ENCODE measurements around the gene SLC5A2.
"Not testable (repeated sequence)": the region's sequence is repeated elsewhere in the genome, so short reads cannot be mapped to it uniquely, and the experiment has no call there.

The SLC5A2 gene

DNA sequence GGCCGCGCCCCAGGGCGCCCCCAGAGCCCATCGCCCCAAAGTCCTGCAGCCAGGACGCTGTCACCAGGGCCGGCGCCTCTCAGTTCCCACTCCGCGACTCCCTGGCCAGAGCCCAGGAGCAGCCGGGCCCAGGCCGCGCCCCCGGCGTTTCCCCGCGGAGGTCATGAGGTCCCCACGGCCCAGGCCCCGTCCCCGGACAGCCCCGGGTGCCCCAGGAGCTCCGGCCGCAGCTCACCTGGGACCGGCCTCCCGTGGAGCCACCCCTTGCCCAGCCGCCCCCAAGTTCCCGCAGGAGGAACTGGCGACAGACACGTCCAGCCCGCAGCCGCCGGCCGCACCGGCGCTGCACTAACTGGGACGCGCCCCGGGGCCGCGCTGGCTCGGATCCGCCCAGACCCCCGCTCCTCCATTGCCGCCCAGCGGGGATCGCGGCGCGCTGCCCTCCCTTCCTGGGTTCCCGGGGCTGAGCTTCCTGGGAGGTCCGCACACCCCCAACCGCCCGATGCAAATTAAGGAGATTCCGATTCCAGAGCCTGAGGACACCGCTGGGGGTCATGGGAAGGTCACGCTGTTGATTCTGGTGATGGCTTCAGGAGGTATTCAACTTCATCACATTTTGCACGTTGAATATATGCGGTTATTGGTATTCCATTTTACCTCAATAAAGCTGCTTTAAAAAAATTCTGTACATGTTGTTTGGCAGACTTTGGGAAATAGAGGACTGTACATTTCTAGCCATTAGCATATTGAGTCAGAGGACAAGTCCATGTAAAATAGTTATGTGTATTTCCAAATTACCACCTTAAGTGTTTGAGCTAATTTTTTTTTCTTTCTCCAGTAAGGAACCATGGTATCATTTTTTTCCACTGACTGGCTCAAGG, 54.7 kb downstream of the SLC5A2 start:
- no peak overlapping the region for H3K4me3 ChIP-seq (ENCODE audit: low read depth, low read length)
- no peak for DNase-seq (ENCODE audit: low read depth)
- TF ChIP-seq, protein P1, sequence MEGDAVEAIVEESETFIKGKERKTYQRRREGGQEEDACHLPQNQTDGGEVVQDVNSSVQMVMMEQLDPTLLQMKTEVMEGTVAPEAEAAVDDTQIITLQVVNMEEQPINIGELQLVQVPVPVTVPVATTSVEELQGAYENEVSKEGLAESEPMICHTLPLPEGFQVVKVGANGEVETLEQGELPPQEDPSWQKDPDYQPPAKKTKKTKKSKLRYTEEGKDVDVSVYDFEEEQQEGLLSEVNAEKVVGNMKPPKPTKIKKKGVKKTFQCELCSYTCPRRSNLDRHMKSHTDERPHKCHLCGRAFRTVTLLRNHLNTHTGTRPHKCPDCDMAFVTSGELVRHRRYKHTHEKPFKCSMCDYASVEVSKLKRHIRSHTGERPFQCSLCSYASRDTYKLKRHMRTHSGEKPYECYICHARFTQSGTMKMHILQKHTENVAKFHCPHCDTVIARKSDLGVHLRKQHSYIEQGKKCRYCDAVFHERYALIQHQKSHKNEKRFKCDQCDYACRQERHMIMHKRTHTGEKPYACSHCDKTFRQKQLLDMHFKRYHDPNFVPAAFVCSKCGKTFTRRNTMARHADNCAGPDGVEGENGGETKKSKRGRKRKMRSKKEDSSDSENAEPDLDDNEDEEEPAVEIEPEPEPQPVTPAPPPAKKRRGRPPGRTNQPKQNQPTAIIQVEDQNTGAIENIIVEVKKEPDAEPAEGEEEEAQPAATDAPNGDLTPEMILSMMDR (IDR thresholded peaks at IDR 0.05; ENCODE audit: insufficient read depth, low read depth, low read length, missing control alignments), result no peak

DNA sequence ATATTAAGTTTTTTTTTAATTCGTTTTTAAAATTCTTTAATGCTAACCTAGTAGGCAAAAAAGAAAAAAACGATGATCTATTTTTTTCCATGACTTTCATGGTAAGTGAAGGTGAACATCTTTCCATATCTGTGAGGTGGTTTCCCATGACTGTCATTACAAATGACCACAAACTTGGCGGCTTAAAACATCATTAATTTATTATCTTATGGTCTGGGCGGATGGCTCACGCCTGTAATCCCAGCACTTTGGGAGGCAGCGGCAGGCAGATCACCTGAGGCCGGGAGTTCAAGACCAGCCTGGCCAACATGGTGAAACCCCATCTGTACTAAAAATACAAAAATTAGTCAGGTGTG, 55.3 kb downstream of the SLC5A2 start:
- H3K4me3 ChIP-seq (ENCODE audit: low read depth, low read length); DNase-seq (ENCODE audit: low read depth): not testable (repeated sequence)

DNA sequence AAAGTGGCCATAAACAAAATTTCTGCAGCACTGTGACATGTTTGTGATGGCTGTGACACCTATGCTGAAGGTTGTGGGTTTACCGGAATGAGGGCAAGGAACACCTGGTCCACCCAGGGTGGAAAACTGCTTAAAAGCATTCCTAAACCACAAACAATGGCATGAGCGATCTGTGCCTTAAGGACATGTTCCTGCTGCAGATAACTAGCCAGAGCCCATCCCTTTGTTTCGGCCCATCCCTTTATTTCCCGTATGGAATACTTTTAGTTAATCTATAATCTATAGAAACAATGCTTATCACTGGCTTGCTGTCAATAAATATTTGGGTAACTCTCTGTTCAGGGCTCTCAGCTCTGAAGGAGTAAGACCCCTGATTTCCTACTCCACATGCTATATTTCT, 56.8 kb downstream of the SLC5A2 start:
- not testable (repeated sequence) for DNase-seq (ENCODE audit: low read depth); H3K4me3 ChIP-seq (ENCODE audit: low read depth, low read length)

Measured in GM12865 (cell line).